ENCODE measurements around the gene LANCL2.

DNA sequence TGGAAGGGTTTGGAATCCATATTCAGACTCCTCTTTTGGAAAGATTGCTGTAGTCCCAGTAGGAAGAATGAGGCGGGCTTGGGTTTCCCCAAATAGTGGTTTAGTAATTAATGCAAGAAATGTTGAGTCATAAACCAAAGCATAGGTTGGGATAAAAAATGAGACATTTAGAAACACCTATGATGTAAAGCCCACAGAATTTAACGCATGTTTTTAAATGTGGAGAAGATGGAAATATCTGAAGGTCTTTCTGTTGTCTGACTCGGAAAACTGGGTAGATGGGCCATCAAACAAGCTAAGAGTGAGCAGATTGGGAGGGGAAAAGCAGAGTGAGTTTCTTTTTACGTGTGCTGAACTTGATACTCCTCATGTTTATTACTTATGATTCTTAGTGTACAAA, 62.2 kb downstream of the LANCL2 start:
- TF ChIP-seq, protein P1, sequence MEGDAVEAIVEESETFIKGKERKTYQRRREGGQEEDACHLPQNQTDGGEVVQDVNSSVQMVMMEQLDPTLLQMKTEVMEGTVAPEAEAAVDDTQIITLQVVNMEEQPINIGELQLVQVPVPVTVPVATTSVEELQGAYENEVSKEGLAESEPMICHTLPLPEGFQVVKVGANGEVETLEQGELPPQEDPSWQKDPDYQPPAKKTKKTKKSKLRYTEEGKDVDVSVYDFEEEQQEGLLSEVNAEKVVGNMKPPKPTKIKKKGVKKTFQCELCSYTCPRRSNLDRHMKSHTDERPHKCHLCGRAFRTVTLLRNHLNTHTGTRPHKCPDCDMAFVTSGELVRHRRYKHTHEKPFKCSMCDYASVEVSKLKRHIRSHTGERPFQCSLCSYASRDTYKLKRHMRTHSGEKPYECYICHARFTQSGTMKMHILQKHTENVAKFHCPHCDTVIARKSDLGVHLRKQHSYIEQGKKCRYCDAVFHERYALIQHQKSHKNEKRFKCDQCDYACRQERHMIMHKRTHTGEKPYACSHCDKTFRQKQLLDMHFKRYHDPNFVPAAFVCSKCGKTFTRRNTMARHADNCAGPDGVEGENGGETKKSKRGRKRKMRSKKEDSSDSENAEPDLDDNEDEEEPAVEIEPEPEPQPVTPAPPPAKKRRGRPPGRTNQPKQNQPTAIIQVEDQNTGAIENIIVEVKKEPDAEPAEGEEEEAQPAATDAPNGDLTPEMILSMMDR (IDR thresholded peaks at IDR 0.05) = no peak
- no peak for TF ChIP-seq POLR2A (IDR thresholded peaks at IDR 0.05)

Measured in uterus (tissue), 2 donors.